Measurements from ENCODE around the gene UPF3A.

The UPF3A gene

GRCh38 chr13:114320065-114320464 lies 38.7 kb downstream of the UPF3A start:
- POLR2A ChIA-PET: interaction anchor here (1.0 to 1.9 kb wide), 3 partner anchors 30 to 55 kb away, joined by 3 to 10 read pairs (median 3); partner anchors contain the start of gene UPF3A
- no peak for DNase-seq (ENCODE audit: low read depth, low spot score)
- CTCF ChIA-PET: interaction anchor here (1.0 to 1.4 kb wide), 2 partner anchors 14 to 21 kb away, joined by 3 to 7 read pairs; no protein-coding TSS in a partner anchor
- no peak overlapping the region for H3K4me3 ChIP-seq (ENCODE audit: low read depth, low read length)
- TF ChIP-seq CTCF (IDR thresholded peaks at IDR 0.05; ENCODE audit: insufficient read depth, low read length, missing control alignments): no peak

GRCh38 chr13:114321256-114321655 lies 39.9 kb downstream of the UPF3A start:
- no peak overlapping the region for H3K4me3 ChIP-seq (ENCODE audit: low read depth, low read length)
- CTCF ChIA-PET: interaction anchor here (1.3 to 1.4 kb wide), 2 partner anchors 15 to 18 kb away, joined by 3 to 5 read pairs; no protein-coding TSS in a partner anchor
- POLR2A ChIA-PET: no interaction called here
- DNase-seq (ENCODE audit: low read depth, low spot score): no peak
- TF ChIP-seq CTCF (IDR thresholded peaks at IDR 0.05; ENCODE audit: insufficient read depth, low read length, missing control alignments): no peak

GRCh38 chr13:114323349-114323748 lies 41.9 kb downstream of the UPF3A start:
- TF ChIP-seq CTCF (IDR thresholded peaks at IDR 0.05; ENCODE audit: insufficient read depth, low read length, missing control alignments): no peak
- CTCF ChIA-PET: interaction anchor here (1.0 kb wide), 1 partner anchor 10 kb away, joined by 3 read pairs; no protein-coding TSS in a partner anchor
- no peak overlapping the region for H3K4me3 ChIP-seq (ENCODE audit: low read depth, low read length)
- DNase-seq (ENCODE audit: low read depth, low spot score): no peak
- POLR2A ChIA-PET: no interaction called here

- POLR2A ChIA-PET: no interaction called here
- H3K4me3 ChIP-seq (ENCODE audit: low read depth, low read length): no peak overlapping the region
- CTCF ChIA-PET: interaction anchor here (4.9 kb wide), 1 partner anchor 15 kb away, joined by 51 read pairs; no protein-coding TSS in a partner anchor
- no peak for DNase-seq (ENCODE audit: low read depth, low spot score)
- no peak for TF ChIP-seq CTCF (IDR thresholded peaks at IDR 0.05; ENCODE audit: insufficient read depth, low read length, missing control alignments)
Observed at GRCh38 chr13:114324334-114324733, 42.9 kb downstream of the UPF3A start.

GRCh38 chr13:114325729-114326128 lies 44.3 kb downstream of the UPF3A start:
- no peak overlapping the region for H3K4me3 ChIP-seq (ENCODE audit: low read depth, low read length)
- DNase-seq (ENCODE audit: low read depth, low spot score): no peak
- no peak for TF ChIP-seq CTCF (IDR thresholded peaks at IDR 0.05; ENCODE audit: insufficient read depth, low read length, missing control alignments)
- CTCF ChIA-PET: interaction anchor here (4.9 kb wide), 1 partner anchor 13 kb away, joined by 51 read pairs; no protein-coding TSS in a partner anchor
- POLR2A ChIA-PET: no interaction called here

- POLR2A ChIA-PET: no interaction called here
- CTCF ChIA-PET: interaction anchor here (4.9 kb wide), 1 partner anchor 11 kb away, joined by 51 read pairs; no protein-coding TSS in a partner anchor
- H3K4me3 ChIP-seq (ENCODE audit: low read depth, low read length): no peak overlapping the region
- no peak for DNase-seq (ENCODE audit: low read depth, low spot score)
- TF ChIP-seq CTCF (IDR thresholded peaks at IDR 0.05; ENCODE audit: insufficient read depth, low read length, missing control alignments): no peak
Observed at GRCh38 chr13:114328034-114328433, 46.6 kb downstream of the UPF3A start.
